Tibial nerve (tissue), 4 donors: ENCODE results near the gene PI16. TPM values are rescaled to one million over a fixed set of nuclear protein-coding genes. Genes with fewer than 3 reads are reported as not detected.

Experiments
- DNase-seq, 2 donors: peaks; one replicate each; pipeline ENCODE4 v3.0.0-alpha.2; 2019; ENCODE audit warnings: low spot score in 2 of 2
- H3K27ac ChIP-seq, 4 donors: fragments of 200-600 bp; sonication (generic) in 3 of 4; one replicate each; pipeline ENCODE4 v1.5.1; 2017 to 2019; ENCODE audit warnings: mild to moderate bottlenecking in 1 of 4
- H3K27me3 ChIP-seq, 2 donors: fragments of 200-600 bp; sonication (generic) in 1 of 2; one replicate each; pipeline versions ENCODE4 v1.5.1 to v1.6.0; 2017 to 2019
- H3K36me3 ChIP-seq, 3 donors: fragments of 200-600 bp; sonication (generic); one replicate each; pipeline ENCODE4 v1.5.1; 2018 to 2019
- H3K4me1 ChIP-seq, 4 donors: fragments of 200-600 bp; sonication (generic) in 3 of 4; one replicate each; pipeline ENCODE4 v1.5.1; 2017 to 2019
- H3K4me3 ChIP-seq, 4 donors: fragments of 200-600 bp; sonication (generic) in 3 of 4; one replicate each; pipeline ENCODE4 v1.5.1; 2017 to 2019; ENCODE audit warnings: mild to moderate bottlenecking in 1 of 4, moderate library complexity in 1 of 4
- H3K9me3 ChIP-seq, 4 donors: fragments of 200-600 bp; sonication (generic) in 3 of 4; one replicate each; pipeline ENCODE4 v1.5.1; 2017 to 2019
- CTCF ChIP-seq, 5 experiments: fragments of 200-600 bp in 3 of 5; fragments of 450-650 bp in 2 of 5; sonication (generic) in 3 of 5; IDR thresholded peaks; one replicate each; pipeline ENCODE4 v1.5.1; 2016 to 2019; ENCODE audit warnings: antibody characterized with exemption in 5 of 5, mild to moderate bottlenecking in 3 of 5, moderate library complexity in 2 of 5
- EP300 ChIP-seq, 2 donors: sonication (generic); formaldehyde crosslinking; IDR thresholded peaks; one replicate each; pipeline ENCODE4 v1.6.1; 2017; ENCODE audit warnings: antibody characterized with exemption in 2 of 2, mild to moderate bottlenecking in 1 of 2
- POLR2A ChIP-seq, 2 donors: fragments of 450-650 bp; IDR thresholded peaks; one replicate each; pipeline ENCODE4 v1.6.1; 2017; ENCODE audit warnings: antibody characterized with exemption in 2 of 2, mild to moderate bottlenecking in 2 of 2, moderate library complexity in 2 of 2
- WGBS, 2 donors: methylation state at CpG; one replicate each; pipeline ENCODE4 v1.1.5; 2018; 5-methylcytosine and 5-hydroxymethylcytosine counted together
- total RNA-seq, 4 donors: library from RNA; depleted of rRNA; stranded (reverse); fragments of >200 nt; gene quantifications; one replicate each; pipeline ENCODE4 v1.1.0, GENCODE V29; 2016

Gene PI16
- total RNA-seq, 4 donors from 2014 or later = 17.4 to 70.2 (median 46.2) TPM

GRCh38 chr6:36924131-36924530 is 30.4 kb upstream of the PI16 start:
- Histone ChIP-seq H3K4me3 (no peak overlapping the region), H3K27me3 (no peaks in the 10 kb centered on the region), H3K27ac (peak overlapping the region in 1 of 4 donors; percentile 3), H3K36me3 (peaks cover 0 to 71% (median 0%) of the 10 kb centered on the region in 3 donors), H3K9me3 (no peaks in the 10 kb centered on the region), H3K4me1 (peaks cover 0 to 37% (median 2%) of the 10 kb centered on the region in 4 donors)
- DNase-seq = no peak
- WGBS, 2 donors = 72 to 78% methylated on average over 4 of the region's 4 CpGs
- no peak for TF ChIP-seq CTCF (IDR thresholded peaks at IDR 0.05)
- no peak for TF ChIP-seq EP300 (IDR thresholded peaks at IDR 0.05)
- no peak for TF ChIP-seq POLR2A (IDR thresholded peaks at IDR 0.05)

- Histone ChIP-seq H3K9me3 (no peaks in the 10 kb centered on the region), H3K27me3 (no peaks in the 10 kb centered on the region), H3K27ac (no peak overlapping the region), H3K4me3 (no peak overlapping the region), H3K36me3 (peaks cover 0 to 64% (median 0%) of the 10 kb centered on the region in 3 donors), H3K4me1 (peaks cover 0 to 40% (median 2%) of the 10 kb centered on the region in 4 donors)
- 48 to 50% methylated on average over 5 of the region's 5 CpGs for WGBS, 2 donors
- no peak for DNase-seq
- TF ChIP-seq CTCF (IDR thresholded peaks at IDR 0.05) (no peak), POLR2A (IDR thresholded peaks at IDR 0.05) (no peak), EP300 (IDR thresholded peaks at IDR 0.05) (no peak)
Measured at GRCh38 chr6:36924778-36925374, 29.7 kb upstream of the PI16 start.

GRCh38 chr6:36925809-36926208 is 28.7 kb upstream of the PI16 start:
- TF ChIP-seq POLR2A (IDR thresholded peaks at IDR 0.05) (no peak), EP300 (IDR thresholded peaks at IDR 0.05) (no peak), CTCF (IDR thresholded peaks at IDR 0.05) (no peak)
- peaks cover 0 to 41% (median 2%) of the 10 kb centered on the region in 4 donors for H3K4me1 ChIP-seq
- H3K4me3 ChIP-seq = no peak overlapping the region
- H3K27ac ChIP-seq = peak overlapping the region in 2 of 4 donors; percentile 29 to 32
- WGBS, 2 donors = 93 to 95% methylated on average over 4 of the region's 4 CpGs
- no peaks in the 10 kb centered on the region for H3K27me3 ChIP-seq
- H3K36me3 ChIP-seq = peaks cover 0 to 56% (median 0%) of the 10 kb centered on the region in 3 donors
- DNase-seq = no peak
- H3K9me3 ChIP-seq = no peaks in the 10 kb centered on the region

GRCh38 chr6:36926708-36927513 is 27.6 kb upstream of the PI16 start:
- Histone ChIP-seq H3K36me3 (peaks cover 0 to 45% (median 0%) of the 10 kb centered on the region in 3 donors), H3K27me3 (no peaks in the 10 kb centered on the region), H3K9me3 (no peaks in the 10 kb centered on the region), H3K4me3 (no peak overlapping the region), H3K4me1 (peaks cover 0 to 41% (median 2%) of the 10 kb centered on the region in 4 donors), H3K27ac (no peak overlapping the region)
- DNase-seq = no peak
- TF ChIP-seq EP300 (IDR thresholded peaks at IDR 0.05) (no peak), POLR2A (IDR thresholded peaks at IDR 0.05) (no peak), CTCF (IDR thresholded peaks at IDR 0.05) (no peak)
- WGBS, 2 donors = 77% methylated on average over 10 of the region's 10 CpGs
